NT2/D1 (cell line): ENCODE measurements around the gene SPAST.
"Not testable (repeated sequence)": the region's sequence is repeated elsewhere in the genome, so short reads cannot be mapped to it uniquely, and the experiment has no call there.

Experiments used
- SUZ12 ChIP-seq: IDR thresholded peaks from 2 replicates; pipeline ENCODE4 v1.6.1; 2011; ENCODE audit not compliant: insufficient read length, insufficient read depth; ENCODE audit errors: extremely low read depth
- YY1 ChIP-seq: IDR thresholded peaks from 2 replicates; pipeline ENCODE4 v1.6.1; 2011; ENCODE audit not compliant: insufficient read length, insufficient read depth
- ZNF274 ChIP-seq: IDR thresholded peaks from 2 replicates; pipeline ENCODE4 v1.6.1; 2011; ENCODE audit warnings: mild to moderate bottlenecking, low read depth, low read length

DNA sequence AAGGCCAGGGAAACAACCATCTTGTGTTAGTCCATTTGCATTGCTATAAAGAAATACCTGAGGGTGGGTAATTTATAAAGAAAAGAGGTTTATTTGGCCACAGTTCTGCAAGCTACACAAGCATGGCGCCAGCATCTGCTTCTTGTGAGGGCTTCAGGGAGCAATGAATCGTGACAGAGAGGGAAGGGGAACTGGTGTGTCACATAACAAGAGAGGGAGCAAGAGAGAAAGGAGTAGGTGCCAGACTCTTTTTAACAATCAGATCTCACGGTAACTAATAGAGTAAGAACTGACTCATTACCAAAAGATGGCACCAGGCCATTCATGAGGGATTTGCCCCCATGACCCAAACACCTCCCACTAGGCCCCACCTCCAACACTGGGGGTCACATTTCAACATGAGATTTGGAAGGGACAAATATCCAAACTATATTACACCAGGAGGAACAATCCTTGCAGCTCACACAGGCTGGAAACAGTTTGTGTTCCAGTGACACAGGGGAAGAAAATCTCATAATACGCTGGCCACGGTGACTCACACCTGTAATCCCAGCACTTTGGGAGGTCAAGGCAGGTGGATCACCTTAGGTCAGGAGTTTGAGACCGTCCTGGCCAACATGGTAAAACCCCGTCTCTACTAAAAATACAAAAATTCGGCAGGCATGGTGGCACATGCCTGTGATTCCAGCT, 29.0 kb upstream of the SPAST start:
- not testable (repeated sequence) for TF ChIP-seq YY1, ZNF274, SUZ12
